Stimulated activated CD4-positive, alpha-beta T cell treated with anti-CD3 and anti-CD28 coated beads, TNF-alpha, amount 100 ng/mL, for 48 hours (primary cell): ENCODE measurements around the gene ABCB1.

Source experiments
- DNase-seq, 3 donors: peaks; one replicate each; pipeline ENCODE4 v3.0.0-alpha.2; 2020; ENCODE audit warnings: low read depth in 3 of 3

The ABCB1 gene

DNA sequence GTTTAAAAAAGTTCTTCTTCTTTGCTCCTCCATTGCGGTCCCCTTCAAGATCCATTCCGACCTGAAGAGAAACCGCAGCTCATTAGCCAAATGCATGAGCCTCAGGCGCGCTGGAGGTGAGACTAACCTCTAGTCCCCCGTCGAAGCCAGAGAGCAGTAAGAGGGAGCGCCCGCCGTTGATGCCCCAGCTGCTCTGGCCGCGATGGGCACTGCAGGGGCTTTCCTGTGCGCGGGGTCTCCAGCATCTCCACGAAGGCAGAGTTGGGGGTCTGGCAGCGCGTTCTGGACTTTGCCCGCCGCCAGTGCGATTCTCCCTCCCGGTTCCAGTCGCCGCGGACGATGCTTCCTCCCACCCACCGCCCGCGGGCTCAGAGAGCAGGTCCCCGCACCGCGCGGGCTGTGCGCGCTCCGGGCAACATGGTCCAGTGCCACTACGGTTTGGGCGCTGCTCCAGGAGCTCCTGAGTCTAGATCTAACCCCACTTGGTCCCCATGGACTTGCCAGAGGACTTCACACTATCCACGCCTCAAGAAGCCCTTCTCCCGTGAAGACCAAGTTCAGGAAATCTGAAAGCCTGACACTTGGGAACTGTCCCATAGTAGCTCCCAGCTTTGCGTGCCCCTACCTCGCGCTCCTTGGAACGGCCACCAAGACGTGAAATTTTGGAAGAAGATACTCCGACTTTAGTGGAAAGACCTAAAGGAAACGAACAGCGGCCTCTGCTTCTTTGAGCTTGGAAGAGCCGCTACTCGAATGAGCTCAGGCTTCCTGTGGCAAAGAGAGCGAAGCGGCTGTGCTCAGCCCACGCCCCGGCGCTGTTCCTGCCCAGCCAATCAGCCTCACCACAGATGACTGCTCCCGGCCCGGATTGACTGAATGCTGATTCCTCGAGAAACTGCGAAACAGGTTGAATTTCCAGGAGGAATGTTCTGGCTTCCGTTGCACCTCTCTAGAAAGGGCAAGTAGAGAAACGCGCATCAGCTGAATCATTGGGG, at the start of gene ABCB1:
Gene ABCB1 (minus strand): TSS at position 755 of the 995 bp plus-strand sequence. CDS start 700 bp downstream, at position 55.
- peak in 2 of 3 donors; percentile 8 to 35 for DNase-seq

DNA sequence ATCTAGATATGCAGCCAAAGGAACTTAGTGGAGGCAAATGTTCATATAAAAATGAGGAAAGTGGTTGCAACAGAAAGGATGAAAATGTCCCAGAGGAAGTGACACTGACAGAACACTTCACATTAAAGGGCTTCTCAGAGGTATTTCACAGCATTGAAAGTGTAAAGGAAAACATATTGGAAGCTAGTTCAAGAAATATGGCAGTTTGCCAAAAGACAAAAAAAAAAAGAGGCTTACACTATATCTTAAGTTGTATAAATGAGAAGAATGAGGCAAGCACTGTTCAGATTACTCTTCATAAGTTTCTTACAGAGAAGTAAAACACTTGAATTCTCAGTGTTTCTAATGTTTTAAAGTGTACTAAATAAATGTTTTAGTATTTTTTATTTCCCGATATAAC, 47.6 kb upstream of the ABCB1 start:
- no peak for DNase-seq

DNA sequence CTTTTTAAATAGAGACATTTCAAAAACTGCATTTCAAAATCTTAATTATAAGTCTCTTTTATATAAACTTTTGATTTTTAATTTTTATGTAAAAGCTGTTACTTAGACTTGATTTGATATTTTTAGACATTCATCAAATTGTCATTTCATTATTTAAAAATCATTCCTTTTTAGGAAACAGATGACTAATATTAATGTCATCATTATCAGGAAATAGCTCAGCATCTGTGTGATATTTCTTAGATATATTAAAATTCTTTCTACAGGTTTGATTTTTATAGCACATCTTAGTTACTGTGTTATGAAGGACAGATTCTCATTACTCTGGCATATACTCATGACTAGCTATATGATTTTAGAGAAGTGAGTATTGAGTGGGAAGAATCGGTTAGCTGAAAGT, 44.8 kb upstream of the ABCB1 start:
- DNase-seq: no peak

GRCh38 chr7:87635921-87636320, 35.2 kb upstream of the ABCB1 start:
- DNase-seq: no peak

- peak in 1 of 3 donors; percentile 11 for DNase-seq
Measured at GRCh38 chr7:87628780-87629569, 28.3 kb upstream of the ABCB1 start.

DNA sequence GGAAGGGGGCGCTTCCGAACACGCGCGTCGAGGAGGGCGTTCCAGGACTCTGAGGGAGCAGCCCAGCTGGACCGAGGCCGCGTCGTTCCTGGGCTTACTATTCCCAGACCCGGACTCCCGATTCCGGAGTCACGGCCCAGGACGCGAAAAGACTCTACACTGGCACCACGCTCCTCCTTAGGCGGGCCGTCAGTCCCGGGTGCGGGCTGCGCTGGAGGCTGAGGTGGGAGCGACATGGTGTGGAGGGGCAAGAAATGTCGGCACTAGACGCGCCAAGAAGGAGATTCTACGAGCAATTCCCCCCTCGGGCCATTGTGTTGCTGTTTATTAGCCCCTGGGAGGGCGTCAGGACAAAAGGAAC, 26.9 kb upstream of the ABCB1 start:
- no peak for DNase-seq

DNA sequence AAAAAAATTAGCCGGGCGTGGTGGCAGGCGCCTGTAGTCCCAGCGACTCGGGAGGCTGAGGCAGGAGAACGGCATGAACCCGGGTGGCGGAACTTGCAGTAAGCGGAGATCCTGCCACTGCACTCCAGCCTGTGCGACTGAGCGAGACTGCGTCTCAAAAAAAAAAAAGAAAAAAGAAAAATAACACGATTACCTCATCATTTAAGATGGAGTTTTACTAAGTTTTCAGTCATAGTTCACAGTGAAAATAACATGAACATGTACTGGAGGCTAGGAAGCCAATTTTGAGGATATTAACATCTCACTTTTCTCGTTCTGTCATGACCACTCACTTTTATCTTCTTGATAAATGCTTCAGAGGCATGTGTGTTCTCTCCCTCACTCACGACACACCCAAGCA, 24.4 kb upstream of the ABCB1 start:
- no peak for DNase-seq

DNA sequence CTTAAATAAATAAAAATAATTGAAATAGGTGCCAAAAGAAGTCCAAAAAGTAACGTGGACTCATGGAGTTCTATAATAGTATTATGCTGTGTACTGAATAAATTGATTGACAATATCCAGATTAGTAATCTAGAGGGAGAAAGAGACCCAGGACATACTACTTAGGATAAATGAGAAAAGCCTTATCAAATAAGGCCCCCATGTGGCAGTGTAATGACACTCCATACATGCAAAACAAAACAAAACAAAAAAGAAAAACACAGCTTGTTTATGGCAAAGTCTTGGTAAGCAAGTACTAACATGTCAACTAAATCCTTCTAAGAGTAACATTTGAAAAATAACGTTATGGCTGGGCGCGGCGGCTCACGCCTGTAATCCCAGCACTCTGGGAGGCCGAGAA, 23.9 kb upstream of the ABCB1 start:
- no peak for DNase-seq

DNA sequence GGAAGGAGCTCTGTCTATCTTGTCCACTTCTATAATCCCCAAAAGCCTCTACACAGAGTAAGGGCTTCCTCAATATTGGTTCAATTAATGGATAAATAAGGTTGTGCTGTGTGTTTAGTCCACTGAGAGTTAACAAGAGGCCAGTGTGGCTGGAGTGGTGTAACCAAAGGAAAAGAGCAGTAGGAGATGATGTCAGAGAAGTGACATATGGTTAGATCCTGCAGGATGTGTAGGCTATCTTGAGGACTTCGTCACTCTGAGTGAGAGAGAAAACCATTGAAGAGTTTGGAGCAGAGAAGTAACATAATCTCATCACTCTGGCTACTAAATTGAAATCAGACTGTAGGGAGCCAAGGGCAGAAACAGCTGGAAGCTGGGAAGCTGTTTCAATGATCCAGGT, 14.5 kb upstream of the ABCB1 start:
- DNase-seq: no peak

DNA sequence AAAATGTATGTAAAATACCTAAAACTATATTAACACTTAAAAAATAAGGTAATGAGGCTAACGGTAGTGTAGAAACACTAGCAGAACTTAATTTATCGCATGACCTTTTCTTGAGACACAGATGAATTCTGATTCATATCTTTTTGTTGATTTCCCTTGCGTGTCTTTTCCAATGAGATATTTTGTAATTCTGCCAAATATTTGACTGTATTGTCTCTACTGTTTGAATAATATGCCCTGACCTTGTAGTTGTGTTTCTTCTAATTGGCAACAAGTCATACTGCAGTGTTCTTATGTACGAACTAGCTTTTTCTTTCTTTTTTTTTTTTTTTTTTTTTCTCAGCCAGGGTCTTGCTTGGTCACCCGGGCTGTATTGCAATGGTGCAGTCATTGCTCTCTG, 9.2 kb upstream of the ABCB1 start:
- DNase-seq: no peak

GRCh38 chr7:87608431-87608830, 7.7 kb upstream of the ABCB1 start:
- no peak for DNase-seq

DNA sequence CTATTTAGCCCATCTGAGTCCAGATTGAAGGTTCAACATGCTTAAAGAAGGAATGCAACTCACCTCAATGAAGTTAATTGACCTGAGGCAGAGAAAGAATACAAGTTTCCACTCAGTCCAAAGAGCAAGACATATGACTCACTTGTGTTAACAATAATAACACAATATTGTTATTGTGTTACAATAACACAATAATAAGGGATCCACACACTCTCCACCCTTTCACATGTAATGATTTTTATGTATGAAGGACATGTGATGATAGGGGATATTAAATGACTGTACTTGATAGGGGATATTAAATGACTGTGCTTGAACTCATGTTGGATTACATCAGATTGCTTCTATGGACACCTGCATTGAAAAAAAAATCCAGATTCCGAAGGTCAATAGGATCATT, 3.6 kb upstream of the ABCB1 start:
- DNase-seq: no peak

DNA sequence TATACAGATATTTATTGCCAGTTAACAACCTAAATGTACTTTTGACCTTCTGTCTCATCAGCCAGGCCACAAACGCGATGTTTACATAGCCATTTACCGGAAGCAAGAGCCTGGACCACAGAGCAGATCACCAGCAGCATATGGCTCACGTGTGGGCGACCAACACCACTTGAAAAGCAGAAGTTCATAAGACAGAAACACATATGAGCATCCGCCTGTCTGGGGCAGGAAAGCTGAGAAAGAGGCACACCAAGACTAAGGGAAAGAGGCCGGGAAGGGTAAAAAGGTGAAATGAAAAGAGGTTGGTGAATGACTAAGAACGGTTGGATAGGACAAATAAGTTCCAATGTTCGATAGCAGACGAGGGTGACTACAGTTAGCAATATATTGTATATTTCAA, 1.3 kb downstream of the ABCB1 start:
- DNase-seq: peak in 1 of 3 donors; percentile 7

DNA sequence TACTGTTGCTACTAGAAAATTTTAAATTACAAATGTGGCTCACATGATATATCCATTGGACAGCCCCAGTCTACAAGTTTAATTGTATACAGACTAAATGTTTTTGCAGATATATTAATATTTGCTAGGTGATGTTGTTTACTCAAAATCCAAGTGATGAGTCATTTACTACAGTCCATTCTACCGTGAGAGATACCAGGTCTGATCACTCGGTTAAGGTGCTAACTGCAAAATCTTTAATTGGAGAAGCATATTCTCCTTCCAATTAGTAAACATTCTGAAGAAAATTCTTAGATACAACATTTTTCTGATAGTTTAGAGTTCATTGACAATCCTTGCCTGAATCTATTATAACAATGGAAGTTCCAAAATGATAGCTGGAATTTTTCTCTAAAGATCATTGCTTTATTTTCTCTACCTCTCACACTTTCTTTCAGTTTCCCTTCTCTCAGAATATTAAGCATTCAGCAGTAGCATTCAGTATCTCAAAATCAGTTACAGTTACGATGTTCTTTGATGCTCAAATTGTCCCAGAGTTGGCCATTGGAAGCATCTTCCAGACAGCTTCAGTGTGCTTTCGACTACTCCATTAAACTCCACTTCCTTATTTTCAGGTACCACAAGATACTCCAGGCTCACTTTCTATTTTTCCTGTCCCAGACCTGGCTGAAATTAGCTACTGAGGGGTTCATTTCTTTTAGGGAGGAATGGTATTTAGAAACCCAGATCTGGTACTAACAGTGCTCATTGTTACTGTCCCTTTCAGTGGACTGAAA, 2.3 kb downstream of the ABCB1 start:
- DNase-seq: no peak

GRCh38 chr7:87596696-87597095, 4.0 kb downstream of the ABCB1 start:
- DNase-seq: no peak

DNA sequence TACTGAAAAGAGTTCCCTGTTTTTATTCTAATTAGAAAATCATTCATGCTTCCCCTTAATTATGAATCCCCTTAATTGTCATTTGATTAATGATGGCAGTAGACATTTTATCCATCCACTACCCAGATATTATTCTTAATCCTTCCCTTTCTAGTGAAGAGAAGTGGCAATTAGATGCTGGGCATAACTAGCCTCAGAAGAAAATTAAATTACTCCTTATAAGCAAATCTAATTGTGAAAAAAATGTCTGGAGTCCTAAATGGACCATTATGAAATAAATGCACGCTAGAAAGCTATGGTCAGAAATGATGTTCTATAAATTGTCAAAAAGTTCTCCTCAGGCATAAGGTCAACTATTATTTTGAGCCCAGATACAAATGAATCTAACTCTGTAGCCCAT, 4.5 kb downstream of the ABCB1 start:
- DNase-seq: no peak

DNA sequence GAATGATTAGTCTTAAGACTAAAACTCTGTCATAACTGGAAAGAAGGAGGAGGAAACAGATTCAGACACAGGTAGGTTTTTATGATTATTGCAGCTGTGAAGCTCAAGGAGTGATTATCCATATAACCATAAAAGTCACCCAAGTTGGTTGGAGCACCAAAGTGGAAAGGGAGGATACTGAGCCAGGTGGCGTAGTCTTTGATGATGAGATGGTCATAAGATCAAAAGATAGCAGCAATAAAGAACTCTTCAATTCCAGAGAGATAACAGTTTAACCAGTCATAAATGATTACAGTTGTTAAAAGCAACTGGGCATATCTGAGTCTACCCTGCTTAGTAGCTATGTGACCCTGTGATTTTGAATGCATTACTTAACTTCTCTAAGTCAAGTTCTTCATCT, 8.4 kb downstream of the ABCB1 start:
- DNase-seq: no peak

DNA sequence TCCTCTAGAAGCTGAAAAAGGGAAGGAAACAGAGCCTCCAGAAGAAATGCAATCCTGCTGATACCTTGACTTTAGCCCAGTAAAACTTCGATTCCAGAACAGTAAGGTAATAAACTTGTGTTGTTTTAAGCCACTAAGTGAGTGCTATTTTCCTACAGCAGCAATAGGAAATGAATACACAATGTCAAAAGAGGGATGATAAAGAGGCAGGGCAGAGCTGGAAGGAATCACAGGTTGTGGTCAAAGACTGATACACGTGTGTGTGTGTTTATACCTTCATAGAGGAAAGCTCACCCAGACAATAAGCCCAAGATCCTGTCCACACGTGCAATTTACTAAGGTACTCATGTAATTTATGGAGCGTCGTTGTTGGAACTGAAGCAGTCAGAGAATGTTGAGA, 9.5 kb downstream of the ABCB1 start:
- no peak for DNase-seq

DNA sequence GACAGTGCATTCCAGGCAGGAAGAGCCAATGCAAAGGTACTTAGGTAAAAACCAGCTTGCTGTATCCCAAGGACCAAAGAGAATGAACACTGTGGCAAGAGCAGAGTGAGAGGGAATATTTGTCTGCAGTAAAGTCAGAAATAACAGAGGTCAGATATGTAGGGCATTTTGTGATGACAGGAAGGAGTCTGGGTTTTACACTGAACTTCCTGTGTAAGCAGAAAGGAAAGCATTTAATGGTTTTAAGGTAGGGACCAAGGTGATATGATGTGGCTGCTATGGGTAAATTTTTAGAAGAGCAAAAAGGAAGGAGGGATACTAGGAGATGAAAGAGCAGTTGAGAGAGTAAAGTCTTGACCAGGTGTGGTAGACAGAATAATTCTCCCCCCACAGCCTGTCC, 10.1 kb downstream of the ABCB1 start:
- no peak for DNase-seq

GRCh38 chr7:87589631-87590030, 11.1 kb downstream of the ABCB1 start:
- no peak for DNase-seq

GRCh38 chr7:87581723-87582122, 19.0 kb downstream of the ABCB1 start:
- no peak for DNase-seq

GRCh38 chr7:87580636-87581035, 20.0 kb downstream of the ABCB1 start:
- no peak for DNase-seq
